Measurements from ENCODE around the gene TLL1.

Gene TLL1

GRCh38 chr4:166044871-166045270, 171.8 kb downstream of the TLL1 start:
- peak overlapping the region; percentile 92 for H3K4me2 ChIP-seq (ENCODE audit: low read depth, low read length)
- H4K20me1 ChIP-seq (ENCODE audit: insufficient read depth, low read length) = no peaks in the 10 kb centered on the region
- H3K79me2 ChIP-seq (ENCODE audit: low read length) = no peaks in the 10 kb centered on the region
- no peaks in the 10 kb centered on the region for H3K9me2 ChIP-seq (replicated peaks; ENCODE audit: insufficient read depth, low read length)
- H3K4me3 ChIP-seq (ENCODE audit: low read length) = peak overlapping the region; percentile 58
- H3F3A ChIP-seq (ENCODE audit: insufficient read depth, low read length) = peaks cover 18% of the 10 kb centered on the region
- TF ChIP-seq CTCF (IDR thresholded peaks at IDR 0.05; ENCODE audit: low read length) = no peak
- TF ChIP-seq EZH2 (optimal IDR thresholded peaks at IDR 0.05; ENCODE audit: low read depth, low read length) = no peak
- TF ChIP-seq EZH2phosphoT487 (IDR thresholded peaks at IDR 0.05; ENCODE audit: low read length) = no peak
- no peak for DNase-seq
- peak overlapping the region; percentile 50 for H3K9ac ChIP-seq (ENCODE audit: low read length)
- peak overlapping the region; percentile 9 for H2AFZ ChIP-seq (ENCODE audit: low read length)
- H3K9me3 ChIP-seq (replicated peaks; ENCODE audit: insufficient read depth, low read length) = no peaks in the 10 kb centered on the region
- no peaks in the 10 kb centered on the region for H3K27me3 ChIP-seq (replicated peaks; ENCODE audit: insufficient read depth, low read length)
- H3K36me3 ChIP-seq (replicated peaks; ENCODE audit: insufficient read depth, low read length) = no peaks in the 10 kb centered on the region
- H3K4me1 ChIP-seq (ENCODE audit: low read length) = peaks cover 20% of the 10 kb centered on the region
- H3K27ac ChIP-seq (ENCODE audit: low read length) = peak overlapping the region; percentile 89

- H3K9me2 ChIP-seq (replicated peaks; ENCODE audit: insufficient read depth, low read length) = no peaks in the 10 kb centered on the region
- H3K4me3 ChIP-seq (ENCODE audit: low read length) = peak overlapping the region; percentile 58
- no peaks in the 10 kb centered on the region for H3K36me3 ChIP-seq (replicated peaks; ENCODE audit: insufficient read depth, low read length)
- no peaks in the 10 kb centered on the region for H3K79me2 ChIP-seq (ENCODE audit: low read length)
- TF ChIP-seq EZH2phosphoT487 (IDR thresholded peaks at IDR 0.05; ENCODE audit: low read length) (no peak), CTCF (IDR thresholded peaks at IDR 0.05; ENCODE audit: low read length) (no peak)
- H2AFZ ChIP-seq (ENCODE audit: low read length) = peak overlapping the region; percentile 25
- H3K9me3 ChIP-seq (replicated peaks; ENCODE audit: insufficient read depth, low read length) = no peaks in the 10 kb centered on the region
- H3K4me1 ChIP-seq (ENCODE audit: low read length) = peaks cover 20% of the 10 kb centered on the region
- no peaks in the 10 kb centered on the region for H3K27me3 ChIP-seq (replicated peaks; ENCODE audit: insufficient read depth, low read length)
- H4K20me1 ChIP-seq (ENCODE audit: insufficient read depth, low read length) = no peaks in the 10 kb centered on the region
- peak overlapping the region; percentile 68 for H3K9ac ChIP-seq (ENCODE audit: low read length)
- peak; percentile 95 for DNase-seq
- peak overlapping the region; percentile 89 for H3K27ac ChIP-seq (ENCODE audit: low read length)
- H3F3A ChIP-seq (ENCODE audit: insufficient read depth, low read length) = peaks cover 18% of the 10 kb centered on the region
- peak overlapping the region; percentile 92 for H3K4me2 ChIP-seq (ENCODE audit: low read depth, low read length)
Measured at GRCh38 chr4:166045457-166045856, 172.4 kb downstream of the TLL1 start.

GRCh38 chr4:166049036-166049435, 176.0 kb downstream of the TLL1 start:
- no peak overlapping the region for H2AFZ ChIP-seq (ENCODE audit: low read length)
- no peak overlapping the region for H3K4me2 ChIP-seq (ENCODE audit: low read depth, low read length)
- no peak for DNase-seq

More at GRCh38 chr4:166049036-166049435, 176.0 kb downstream of the TLL1 start:
- Histone ChIP-seq H3K27me3 (replicated peaks; ENCODE audit: insufficient read depth, low read length) (no peaks in the 10 kb centered on the region), H4K20me1 (ENCODE audit: insufficient read depth, low read length) (no peaks in the 10 kb centered on the region), H3K9me3 (replicated peaks; ENCODE audit: insufficient read depth, low read length) (no peaks in the 10 kb centered on the region), H3K4me1 (ENCODE audit: low read length) (peaks cover 18% of the 10 kb centered on the region), H3K9me2 (replicated peaks; ENCODE audit: insufficient read depth, low read length) (no peaks in the 10 kb centered on the region), H3K79me2 (ENCODE audit: low read length) (no peaks in the 10 kb centered on the region), H3K4me3 (ENCODE audit: low read length) (no peak overlapping the region), H3K27ac (ENCODE audit: low read length) (no peak overlapping the region), H3K36me3 (replicated peaks; ENCODE audit: insufficient read depth, low read length) (no peaks in the 10 kb centered on the region), H3F3A (ENCODE audit: insufficient read depth, low read length) (peaks cover 18% of the 10 kb centered on the region), H3K9ac (ENCODE audit: low read length) (no peak overlapping the region)
- TF ChIP-seq CTCF (IDR thresholded peaks at IDR 0.05; ENCODE audit: low read length) (no peak), EZH2 (optimal IDR thresholded peaks at IDR 0.05; ENCODE audit: low read depth, low read length) (no peak), EZH2phosphoT487 (IDR thresholded peaks at IDR 0.05; ENCODE audit: low read length) (no peak)

Data from MM.1S (cell line).